ENCODE results near the gene MYO7B.
A peak's percentile ranks its signal among the peaks of the same experiment; 100 is the strongest.

The MYO7B gene

DNA sequence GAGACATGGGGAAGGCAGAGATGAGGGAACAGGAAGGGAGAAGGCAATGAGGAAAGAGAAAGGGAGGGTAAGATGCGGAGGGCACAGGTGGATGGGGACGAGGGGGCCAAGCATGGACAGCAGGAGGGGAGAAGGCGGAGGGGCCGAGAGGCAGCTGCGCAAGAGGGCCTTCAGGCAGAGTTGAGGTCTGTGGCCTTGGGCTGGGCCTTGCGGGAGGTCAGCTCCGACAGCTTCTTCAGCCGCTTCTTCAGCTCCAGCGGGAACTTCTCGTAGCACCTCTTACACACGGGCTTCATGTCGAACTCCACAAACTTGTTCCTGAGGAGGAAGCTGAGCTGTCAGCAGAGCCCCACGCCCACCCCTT lies 103.6 kb downstream of the MYO7B start:
- no peak for DNase-seq

DNA sequence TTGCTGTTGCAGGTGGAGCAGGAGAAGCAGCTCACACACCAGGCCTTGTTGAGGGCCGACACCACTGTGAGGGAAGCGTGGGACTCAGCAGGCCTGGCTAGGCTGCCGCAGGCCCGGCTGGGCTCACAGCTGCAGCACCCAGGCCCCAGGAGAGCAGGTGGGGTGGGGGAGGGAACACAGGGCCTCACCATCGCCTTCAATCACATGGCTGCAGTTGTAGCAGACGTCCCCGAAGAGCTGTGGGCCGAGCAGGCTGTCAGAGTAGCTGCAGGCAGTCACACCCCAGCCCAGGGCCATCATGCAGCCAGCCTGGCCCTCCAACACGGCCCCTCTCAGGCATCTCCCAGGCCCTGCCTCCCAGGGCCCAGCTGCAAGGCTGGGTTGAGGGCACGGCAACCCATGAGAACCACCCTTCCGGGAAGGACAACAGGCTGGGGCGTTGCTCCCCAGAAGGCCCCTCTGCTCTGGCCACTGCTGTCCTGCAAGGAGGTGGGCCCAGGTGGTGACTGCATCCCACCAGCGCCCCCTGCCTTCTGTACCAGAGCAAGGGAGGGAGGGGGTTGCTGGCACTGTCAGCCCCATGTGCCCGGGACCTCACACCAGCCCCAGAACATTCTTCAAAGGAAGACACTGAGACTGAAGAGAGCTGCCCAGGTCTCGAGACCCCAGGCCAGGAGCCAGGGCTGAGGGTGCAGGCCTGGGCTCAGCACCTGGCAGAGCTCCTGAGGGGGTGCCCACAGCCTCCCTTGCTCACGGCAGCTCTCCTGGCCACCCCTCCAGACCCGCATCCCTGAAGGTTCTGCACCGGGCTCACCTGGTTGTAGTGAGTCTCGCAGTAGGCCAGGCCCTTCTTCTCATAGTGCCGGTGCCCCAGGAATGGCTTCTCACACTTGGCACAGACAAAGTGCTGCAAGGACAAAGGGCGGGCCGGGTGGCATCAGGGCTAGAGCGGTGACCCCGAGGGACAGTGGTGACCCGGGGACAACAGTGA lies 104.9 kb downstream of the MYO7B start:
- DNase-seq = peak; percentile 23

DNA sequence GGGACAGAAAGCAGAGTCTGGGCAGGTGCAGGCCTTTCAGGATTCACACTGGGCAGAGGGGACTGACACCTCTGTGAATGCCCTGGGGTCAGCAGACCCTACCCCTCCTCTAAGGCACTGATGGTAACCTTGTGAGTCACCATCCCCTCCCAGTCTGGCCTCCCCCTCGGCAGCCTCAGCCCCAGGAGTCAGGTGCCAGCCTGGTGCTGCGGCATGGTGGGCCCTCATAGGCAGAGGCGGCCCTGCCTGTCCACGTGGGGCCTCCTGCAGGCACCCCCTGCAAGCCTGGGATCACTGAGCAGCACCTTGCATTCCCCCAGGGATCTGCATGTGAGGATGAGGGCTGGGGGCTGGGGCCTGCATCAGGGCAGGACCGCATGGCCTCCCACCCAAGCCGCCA lies 105.7 kb downstream of the MYO7B start:
- DNase-seq = no peak

DNA sequence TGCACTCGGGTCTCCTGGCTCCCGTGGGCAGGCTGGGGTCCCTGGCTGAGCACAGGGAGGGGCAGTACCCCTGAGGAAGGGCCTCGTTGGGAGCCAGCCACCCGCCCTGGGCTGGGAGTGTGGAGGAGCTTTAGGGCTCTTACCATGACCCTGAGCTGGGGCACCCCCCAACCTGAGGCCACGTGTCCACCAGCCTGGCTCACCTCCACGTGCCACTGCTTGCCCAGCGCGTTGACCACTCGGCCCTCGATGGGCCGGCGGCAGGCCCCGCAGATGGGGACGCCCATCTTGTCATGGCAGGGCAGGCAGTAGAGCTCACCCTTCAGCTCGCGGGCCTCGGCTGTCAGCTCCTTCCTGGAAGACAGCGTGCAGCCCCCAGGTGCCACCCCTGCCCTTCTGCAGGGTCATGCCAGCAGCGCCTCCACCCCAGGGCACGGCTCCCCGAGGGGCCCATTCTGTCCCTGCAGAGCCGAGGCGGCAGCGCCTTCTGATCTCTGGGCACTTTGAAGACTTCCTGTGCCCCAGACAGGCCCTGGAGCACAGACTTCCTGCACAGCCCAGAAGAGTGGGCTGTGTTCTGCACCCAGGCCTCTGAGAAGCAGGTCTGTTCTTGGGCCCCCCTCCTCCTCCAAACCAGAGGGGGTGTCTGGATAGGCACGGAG lies 106.5 kb downstream of the MYO7B start:
- DNase-seq = peak; percentile 49

DNA sequence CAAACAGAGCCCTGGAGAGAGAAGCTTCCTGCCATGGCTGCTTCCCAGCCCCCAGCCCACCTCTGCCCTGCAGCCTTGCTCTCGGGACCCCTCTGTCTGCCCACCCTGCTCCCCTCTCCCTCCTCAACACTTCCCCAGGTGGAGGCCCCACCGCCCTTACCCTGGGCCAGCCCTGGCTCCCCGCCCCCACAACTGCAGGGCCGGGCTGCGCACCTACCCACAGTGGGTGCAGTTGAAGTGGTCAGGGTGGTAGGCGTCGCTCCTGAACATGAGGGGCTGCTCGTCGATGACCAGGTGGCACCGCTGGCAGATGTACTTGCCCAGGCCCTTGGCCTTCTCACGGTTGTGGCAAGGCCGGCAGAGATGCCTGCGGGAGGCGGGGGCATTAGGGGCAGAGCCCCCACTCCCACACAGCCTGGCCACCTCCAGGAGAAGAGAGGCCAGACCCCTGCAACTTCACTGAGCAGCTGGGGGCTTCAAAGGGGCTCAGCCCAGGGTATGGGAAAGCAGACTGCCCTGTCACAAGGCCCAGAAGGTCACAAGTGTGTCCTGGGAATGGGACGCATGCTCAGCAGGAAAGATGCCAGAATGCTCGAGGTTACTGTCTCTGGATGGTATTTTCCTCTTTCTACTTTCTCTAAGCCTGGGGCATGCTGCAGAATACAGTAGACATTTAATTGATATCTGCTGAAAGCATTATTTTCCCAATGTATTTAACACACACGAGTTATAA lies 107.4 kb downstream of the MYO7B start:
- DNase-seq = no peak

DNA sequence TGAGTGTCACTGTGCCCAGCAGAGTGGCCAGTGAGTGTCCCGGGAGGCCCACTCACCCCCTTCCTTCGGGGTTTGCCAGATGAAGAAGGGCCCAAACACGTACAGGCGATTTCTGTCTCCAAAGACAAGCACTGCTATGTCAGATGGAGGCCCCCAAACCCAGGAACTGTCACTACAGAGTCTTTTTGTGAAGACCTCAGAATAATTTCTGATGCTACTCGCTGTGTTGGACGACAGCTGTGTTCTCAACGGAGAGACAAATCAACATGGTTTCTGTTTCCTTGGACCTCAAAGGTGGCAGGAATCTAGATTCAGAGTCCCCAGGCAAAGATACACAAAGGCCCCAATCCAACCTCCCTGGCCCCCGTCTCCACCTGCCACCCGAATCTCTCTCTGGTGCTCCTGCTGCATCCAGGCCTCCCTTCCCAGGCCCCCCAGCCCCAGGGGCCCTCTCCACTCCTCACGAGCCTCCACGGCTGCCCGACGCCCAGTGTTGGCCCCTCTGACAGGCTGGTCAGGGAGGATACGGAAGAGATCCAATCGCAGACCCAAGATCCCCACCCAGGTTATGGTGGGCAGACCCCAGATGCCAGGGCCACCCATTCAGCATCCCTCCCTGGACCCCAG lies 108.1 kb downstream of the MYO7B start:
- no peak for DNase-seq

DNA sequence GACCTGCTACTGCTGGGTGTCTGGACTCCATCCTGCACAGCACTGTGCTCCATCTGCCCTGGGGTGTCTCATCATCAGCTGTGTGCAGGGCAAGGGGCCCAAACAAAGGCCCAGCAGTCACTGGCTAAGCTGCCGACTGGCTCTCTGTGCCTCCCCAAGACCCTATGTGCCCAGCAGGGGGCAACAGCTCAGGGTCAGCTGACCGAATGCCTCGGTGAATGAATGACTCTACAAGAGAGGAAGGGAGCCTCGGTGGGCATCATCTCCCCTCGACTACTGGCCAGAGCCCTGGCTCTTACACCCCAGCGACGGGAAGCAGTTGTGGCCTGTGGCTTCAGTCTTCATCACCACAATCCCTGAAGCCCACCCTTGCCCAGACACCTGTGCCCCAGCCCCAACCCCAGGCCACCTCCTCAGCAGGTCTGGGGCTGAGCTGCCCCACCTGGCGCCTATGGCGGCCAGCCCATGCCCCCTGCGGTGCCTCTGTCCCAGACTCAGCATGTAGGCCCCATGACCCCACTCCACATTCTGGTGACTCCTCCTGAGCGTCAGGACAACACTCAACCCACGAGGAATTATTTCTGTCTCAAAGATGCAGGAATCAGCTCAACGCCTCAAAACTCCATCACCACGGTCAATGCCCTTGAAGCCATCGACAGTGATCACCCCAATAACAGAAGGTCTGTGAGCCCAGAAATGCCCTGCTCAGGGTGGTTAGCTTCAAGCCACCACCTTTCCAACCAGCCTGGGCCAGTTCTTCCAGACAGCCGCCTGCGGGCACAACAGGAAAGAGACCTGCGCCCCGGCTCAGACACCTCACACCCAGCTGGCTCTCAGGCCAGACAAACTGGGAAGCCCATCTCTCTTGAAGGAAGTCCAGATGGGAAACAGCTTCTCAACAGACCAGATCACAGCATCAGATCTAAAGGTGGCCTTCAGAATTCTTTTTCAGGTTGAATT lies 108.9 kb downstream of the MYO7B start:
- DNase-seq = no peak

DNA sequence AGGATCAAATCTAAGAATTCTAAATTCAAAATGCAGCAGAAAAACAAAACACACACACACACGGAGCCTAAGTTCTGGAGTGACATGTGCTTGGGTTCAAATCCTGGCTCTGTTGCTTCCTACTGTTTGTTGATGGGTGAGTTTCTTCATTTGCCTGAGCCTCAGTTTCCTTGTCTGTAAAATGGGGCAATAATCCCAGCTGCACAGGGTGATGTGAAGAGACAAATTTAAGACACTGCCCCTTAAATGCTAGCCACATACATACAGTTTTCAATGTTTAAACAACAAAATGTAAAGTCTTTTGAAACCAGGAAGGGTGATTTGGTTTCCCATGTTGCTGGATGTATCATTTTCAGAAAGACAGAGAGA lies 109.5 kb downstream of the MYO7B start:
- no peak for DNase-seq

DNA sequence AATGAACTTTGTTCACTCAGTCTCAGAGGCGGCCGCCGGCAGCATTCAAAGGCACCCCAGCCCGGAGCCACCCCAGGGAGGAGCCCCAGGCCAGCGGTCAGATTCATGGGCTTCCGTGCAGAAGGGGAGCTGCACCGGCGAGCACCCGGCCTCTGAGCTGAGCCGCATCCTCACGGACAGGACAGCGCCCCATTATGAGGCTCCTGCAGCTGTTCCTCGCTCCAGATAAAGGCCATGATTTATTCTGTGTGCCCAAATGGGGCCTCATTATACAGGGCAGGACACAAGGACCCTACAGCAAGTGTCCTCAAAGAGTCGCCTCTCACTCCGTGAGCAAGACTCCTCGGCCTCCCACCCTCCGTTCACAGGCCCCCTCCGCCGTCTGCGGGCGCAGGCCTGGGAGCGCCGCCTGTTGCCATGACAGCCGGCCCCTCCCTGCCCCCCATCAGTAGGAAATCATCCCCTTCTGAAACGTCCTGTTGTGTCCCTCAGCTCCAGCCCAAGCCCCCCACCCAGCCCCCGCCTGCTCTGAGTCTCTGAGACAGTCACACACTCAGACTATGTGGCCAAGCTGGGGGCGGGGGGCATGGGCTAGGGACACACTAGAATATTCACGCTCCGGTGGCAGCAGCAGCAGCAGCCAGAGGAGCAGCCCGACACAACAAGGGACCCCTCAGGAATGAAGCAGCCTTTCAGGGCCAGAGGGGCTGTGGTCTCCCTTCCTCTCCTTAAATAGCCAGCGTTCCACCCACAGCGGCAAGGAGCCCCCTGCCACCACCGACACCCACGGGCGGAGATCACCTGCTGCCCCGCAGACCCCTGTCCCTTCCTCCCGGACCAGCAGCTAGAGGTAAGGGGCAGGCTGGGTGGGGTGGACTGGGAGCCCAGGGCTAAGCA lies 110.2 kb downstream of the MYO7B start, which contains the start of gene GPR17:
GPR17 (plus strand) TSS at position 759 of the 897 bp plus-strand sequence. CDS start 4,583 bp downstream, outside the sequence.
- no peak for DNase-seq

DNA sequence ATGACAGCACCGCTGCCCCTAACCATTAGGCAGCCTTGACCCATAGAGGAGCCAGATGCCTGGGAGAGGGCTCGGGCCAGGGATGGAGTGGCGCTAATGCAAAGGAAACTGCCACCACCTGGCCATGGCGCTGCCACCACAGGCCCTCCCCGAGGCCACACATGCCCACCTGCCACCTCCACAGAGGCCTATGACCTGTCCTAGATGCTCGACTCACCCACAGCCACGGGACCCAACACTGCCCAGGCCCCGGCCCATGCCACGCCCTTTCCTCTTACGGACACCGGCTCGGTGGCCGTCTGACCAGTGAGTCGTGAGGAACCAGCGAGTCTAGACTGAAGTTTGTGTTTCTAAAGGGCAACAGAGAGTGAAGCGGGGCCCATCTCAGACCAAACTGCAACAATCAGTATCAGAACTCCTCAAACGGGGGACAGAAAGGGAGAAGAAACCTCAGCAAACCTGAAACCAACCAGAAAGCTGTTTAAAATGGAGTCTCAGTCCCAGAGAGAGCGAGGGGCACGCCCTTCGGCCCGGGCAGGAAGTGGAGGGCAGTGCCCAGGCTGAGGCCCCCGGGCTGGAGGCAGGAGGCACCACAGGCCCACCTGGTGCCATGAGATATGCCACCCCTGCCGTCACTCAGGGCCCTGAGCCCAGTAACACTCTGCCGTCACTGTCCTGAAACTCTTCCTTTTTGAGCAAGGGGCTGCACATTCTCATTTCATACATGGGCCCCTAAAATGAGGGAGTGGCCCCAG lies 111.2 kb downstream of the MYO7B start:
- no peak for DNase-seq

DNA sequence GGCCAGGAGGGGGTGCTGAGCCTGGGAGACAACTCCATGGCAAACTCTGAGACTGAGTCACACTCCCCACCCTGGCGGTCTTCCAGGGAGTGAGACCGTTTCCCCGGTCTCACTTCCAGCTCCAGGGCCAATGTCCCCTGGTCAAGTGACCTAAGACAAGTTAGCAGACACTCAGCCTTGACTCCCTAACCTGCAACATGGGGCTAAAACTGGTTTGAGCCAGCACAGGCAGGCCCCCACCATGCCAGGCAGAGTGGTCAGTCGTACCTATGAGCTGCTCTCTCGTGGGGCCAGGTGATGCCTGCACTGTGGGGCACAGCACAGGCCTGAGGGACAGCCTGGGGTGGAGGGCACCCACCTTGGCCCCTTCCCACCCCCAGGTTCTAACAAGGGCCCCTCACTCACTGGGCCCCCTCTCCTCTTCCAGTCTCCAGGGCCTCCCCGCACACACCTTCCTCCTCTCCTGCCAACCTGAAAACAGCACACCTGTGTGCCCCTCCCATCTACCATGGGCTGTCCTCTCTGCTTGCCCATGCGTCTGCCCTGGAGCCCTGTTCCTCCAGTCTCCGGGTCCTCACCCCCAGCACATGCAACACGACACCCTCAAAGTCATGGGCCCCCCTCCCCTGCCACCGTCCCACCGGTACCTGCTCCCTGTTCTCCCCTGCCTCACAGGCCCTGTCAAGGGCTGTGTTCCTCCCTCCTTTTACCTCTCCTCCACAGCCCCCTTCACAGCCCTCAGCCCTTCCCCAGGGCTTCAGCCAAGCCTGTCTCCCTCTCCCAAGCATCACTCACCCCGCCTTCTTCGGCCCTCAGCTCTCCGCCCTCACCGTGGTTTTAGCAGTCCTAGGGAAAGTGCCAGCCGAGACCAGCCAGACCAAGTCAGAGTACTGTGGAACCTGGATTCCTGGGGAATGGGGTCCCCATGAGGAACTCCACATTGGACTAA lies 112.0 kb downstream of the MYO7B start:
- DNase-seq = no peak

DNA sequence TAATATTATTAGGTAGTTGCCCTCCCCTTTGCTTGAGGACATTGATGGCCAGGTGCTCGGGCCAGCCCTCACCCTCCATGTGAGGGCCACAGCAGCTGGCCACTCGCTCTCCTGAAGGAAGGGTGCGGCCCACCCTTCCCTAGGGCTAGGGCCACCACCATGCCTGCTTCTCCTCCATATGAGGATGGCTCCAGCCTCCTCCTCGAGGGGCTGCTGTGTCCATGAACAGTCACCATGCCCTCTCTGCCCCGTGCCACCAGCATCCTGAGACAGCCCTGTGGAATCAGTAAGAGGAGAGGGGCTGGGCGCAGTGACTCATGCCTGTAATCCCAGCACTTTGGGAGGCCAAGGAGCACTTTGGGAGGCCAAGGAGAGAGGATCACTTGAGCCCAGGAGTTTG lies 112.8 kb downstream of the MYO7B start:
- DNase-seq = no peak

DNA sequence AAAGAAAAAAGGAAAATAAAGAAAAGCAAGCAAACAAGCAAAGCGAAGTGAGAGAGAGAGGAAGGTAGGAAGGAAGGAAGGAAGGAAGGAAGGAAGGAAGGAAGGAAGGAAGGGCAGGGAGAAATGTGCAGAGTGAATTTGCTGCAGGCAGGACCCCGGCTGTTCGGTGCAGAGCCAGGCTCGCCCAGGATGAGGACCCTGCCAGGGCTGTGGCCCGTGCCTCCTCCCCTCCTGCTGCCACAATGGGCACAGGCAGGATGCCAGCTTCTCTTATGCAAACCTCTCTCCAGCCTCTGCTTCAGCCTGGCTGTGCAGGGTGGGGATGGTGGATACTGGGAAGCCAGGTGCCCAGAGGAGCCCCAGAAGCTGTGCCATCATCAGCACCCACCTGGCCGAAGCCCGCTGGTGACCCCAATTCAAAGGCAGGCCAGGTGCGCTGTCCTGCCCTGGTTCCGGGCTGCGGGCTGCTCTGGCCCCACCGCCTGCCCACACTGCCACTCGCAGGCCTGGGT lies 113.7 kb downstream of the MYO7B start:
- DNase-seq = no peak

DNA sequence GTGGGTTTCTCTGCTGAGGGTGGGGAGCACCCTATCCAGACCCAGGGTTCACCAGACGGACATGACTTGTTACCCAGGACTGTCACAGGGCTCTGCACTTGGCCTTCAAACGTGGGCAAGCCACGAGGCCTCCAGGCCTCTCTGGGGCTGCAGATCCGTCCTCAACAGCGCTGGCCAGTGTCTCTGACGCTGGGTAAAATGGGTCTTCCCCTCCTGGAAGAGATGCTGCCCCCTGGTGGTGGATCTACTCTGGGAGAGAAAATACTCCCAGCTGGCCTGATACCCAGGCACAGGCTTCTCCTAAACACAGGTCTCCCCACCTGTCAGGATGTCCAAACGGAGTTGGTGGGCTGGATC lies 114.2 kb downstream of the MYO7B start:
- peak; percentile 82 for DNase-seq

DNA sequence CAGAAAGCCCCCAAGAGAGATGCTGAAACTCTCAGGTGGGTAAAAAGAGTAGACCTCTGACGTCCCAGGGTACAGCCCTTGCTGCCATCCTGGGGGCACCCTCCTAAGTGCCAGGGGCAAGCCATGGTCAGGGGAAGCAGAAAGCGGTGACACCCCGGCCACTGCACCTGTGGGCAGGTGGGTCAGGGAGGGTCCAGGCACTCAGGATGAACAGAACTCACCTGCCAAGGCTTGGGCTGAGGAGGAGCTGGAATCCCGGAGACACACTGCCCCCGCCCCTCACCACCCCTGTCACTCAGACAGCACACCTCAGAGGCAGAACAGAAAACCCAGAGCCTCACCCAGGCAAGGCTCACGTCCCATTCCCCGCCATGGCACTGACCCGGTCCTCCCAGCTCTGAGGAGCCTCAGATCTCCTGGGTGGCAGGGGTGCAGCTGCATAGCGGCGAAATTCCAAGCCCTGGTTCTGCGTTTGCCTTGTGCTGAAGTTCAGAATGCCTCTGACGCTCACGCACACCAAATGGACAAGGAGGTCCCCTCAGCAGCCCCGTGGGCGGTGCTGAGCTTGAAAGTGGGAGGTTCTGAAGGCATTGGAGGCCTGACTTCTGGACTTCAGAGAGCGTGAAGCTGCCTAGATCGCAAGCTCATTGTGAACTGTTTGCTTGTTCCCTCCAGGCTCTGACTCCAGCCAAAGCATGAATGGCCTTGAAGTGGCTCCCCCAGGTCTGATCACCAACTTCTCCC lies 114.7 kb downstream of the MYO7B start:
- DNase-seq = no peak

DNA sequence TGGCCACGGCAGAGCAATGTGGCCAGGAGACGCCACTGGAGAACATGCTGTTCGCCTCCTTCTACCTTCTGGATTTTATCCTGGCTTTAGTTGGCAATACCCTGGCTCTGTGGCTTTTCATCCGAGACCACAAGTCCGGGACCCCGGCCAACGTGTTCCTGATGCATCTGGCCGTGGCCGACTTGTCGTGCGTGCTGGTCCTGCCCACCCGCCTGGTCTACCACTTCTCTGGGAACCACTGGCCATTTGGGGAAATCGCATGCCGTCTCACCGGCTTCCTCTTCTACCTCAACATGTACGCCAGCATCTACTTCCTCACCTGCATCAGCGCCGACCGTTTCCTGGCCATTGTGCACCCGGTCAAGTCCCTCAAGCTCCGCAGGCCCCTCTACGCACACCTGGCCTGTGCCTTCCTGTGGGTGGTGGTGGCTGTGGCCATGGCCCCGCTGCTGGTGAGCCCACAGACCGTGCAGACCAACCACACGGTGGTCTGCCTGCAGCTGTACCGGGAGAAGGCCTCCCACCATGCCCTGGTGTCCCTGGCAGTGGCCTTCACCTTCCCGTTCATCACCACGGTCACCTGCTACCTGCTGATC lies 115.4 kb downstream of the MYO7B start:
- no peak for DNase-seq

DNA sequence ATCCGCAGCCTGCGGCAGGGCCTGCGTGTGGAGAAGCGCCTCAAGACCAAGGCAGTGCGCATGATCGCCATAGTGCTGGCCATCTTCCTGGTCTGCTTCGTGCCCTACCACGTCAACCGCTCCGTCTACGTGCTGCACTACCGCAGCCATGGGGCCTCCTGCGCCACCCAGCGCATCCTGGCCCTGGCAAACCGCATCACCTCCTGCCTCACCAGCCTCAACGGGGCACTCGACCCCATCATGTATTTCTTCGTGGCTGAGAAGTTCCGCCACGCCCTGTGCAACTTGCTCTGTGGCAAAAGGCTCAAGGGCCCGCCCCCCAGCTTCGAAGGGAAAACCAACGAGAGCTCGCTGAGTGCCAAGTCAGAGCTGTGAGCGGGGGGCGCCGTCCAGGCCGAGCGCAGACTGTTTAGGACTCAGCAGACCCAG lies 115.9 kb downstream of the MYO7B start:
- DNase-seq = no peak
